Measurements from ENCODE around the gene CNTN2.
A peak's percentile ranks its signal among the peaks of the same experiment; 100 is the strongest.

Gene CNTN2

DNA sequence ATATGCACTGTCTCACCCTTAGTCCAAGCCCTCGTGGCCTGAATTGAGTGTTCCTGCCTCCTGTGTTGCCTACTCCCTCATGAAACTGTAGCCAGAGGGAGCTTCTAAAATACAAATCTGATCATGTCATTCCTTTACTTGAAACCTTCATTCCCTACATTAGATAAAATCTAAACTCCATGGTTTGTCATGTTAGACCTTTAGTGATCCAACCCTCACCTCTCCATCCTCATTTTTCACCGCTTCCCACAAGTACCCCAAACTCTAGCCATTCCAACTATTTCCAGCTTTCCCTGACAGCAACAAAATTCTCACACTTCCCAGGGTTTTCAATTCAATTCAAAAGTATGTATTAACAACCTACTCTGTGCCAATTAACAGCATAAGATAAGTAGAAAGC lies 18.3 kb upstream of the CNTN2 start:
- DNase-seq (ENCODE audit: low spot score) = no peak

DNA sequence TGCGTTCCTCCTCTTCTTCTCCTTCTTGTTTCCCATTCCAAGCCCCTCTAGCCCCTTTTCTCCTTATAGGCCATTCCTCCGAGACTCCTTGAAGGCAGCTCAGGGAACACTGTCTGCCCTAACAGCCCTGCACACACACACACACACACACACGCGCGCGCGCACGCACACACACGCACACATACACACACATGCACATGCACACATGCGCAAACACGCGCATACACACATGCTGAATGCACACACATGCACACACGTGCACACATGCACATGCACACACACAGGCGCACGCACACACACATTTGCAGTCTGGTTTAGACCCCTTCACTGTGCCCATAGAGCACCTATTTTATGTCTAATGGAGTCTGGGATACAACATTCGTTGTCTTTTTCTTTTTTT lies 17.8 kb upstream of the CNTN2 start:
- no peak for DNase-seq (ENCODE audit: low spot score)

DNA sequence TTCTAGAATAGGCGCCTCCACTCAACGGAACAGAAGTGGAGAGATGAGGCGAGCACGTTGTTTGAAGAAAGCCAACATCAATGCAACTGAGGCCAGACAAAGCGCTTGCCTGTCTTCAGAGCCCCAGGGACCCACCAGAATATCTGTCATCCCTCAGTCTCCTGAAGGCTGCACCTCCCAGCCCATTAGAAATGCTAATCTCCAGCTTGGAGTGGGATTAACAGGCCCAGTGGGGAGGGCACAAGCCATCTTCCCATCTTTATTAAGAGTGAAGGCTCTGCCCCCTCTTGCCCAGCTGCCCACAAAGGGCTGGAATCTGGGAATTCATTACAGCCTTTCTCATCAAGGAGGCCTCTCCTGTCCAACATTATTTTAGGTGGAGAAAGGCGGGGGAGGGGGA lies 16.8 kb upstream of the CNTN2 start:
- DNase-seq (ENCODE audit: low spot score) = no peak

DNA sequence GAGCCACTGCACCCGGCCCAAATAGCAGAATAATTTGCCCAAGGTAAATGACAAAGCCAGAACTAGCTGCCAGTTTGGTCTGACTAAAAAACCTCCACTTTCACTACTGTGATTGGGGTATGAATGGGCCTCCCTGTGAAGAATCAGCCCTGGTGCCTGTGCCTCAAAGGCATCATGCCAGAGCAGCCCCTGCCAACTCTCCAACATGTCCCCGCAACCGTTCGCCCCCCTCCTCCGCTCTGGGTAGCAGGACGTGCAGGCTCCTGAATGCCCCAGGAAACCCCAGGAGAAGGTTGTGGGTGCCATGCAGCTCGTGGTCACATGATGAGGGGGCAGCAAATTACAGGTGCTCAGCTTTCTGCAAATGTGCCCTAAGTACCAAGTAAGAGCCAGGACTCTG lies 14.6 kb upstream of the CNTN2 start:
- no peak for DNase-seq (ENCODE audit: low spot score)

DNA sequence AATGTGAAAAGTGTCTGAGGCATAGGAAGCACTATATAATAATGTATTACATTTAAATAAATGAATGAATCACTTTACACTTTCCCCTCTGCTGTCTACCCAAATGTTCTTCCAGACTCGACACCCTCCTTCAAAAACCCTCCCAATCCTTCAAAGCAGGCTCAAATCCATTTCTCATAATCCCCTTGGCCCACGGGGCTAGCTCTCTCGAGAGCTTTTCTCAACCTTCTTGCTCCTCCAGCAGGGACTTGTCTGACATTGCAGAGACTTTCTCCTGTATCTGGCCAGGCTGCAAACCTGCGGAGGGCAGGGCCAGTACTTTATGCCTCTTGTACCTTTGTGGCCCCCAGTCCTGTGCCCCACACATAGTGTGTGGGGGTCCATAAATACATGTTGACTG lies 14.1 kb upstream of the CNTN2 start:
- no peak for DNase-seq (ENCODE audit: low spot score)

DNA sequence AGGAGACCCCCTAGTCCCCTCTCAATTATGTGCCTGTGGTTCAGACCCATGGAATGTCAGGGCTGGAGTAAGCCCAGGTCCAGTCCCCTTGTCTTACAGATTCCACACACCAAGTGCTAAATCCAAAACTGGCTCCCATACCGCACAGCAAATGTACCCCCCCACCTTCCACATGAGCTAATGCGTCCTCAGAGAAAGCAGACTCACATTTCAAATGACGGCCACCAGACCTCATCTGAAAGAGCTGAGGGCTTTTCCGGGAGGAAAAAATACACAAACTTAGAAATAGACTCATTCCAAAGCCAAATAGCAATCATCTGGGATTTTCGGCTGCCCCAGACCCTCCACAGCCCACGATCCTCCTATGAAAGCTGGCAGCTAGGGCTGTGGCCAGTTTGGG lies 12.8 kb upstream of the CNTN2 start:
- DNase-seq (ENCODE audit: low spot score) = no peak

DNA sequence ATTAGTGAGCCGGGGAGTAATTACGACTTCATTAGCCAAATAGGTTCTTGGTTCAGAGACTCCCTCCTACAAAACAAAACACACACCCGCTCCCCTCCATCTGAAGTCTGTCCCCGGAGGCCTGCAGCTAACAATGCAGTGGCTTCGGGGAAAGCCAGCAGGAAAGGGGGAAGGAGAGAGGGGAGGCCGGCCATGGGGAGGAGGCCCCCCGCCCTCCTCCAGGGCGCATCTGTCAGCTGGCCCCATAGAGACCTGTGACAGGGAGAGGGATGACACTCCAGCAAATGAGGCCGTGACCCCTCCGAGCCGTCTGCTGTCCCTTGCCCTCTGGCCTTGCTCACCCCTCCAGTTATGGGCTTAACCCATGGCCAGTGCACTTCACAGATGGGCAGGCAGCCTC lies 12.1 kb upstream of the CNTN2 start:
- no peak for DNase-seq (ENCODE audit: low spot score)

DNA sequence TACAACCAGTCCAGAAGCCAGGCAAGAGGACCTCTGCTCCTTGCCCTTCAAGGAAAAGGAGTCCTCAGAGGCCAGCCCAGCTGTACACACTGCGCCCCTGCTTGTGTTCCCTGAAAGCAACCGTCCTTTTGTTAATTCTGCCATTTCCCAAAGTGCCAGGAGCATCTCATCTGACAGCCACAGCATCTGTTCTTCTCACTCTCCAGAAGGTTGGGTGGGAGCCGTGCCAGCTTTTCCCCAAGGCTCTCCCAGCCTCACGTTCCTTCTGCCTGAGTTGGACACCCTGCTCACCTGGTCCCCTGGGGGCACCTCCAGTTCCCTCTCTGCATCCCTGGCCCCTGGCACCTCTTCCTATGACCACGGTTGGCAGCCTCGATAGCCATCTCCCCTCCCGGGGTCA lies 10.5 kb upstream of the CNTN2 start:
- no peak for DNase-seq (ENCODE audit: low spot score)

DNA sequence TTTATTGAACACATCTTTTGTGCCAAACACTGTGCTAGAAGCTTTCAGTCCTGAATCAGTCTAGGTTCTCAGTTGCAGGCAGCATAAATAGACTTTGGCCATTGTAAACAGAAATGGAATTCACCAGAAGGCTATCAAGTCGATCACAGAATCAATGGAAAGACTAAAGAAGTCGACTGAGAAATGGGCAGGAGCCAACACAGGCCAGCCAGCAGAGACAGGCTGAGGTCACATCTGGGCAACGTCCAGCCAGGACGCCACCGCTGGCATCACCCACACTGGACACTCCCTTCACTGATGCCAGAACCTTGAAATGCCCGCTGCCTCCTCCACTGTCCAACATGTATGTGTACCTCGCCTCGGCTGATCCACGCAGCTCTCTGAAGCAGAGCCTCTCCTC lies 5.5 kb upstream of the CNTN2 start:
- peak; percentile 76 for DNase-seq (ENCODE audit: low spot score)

DNA sequence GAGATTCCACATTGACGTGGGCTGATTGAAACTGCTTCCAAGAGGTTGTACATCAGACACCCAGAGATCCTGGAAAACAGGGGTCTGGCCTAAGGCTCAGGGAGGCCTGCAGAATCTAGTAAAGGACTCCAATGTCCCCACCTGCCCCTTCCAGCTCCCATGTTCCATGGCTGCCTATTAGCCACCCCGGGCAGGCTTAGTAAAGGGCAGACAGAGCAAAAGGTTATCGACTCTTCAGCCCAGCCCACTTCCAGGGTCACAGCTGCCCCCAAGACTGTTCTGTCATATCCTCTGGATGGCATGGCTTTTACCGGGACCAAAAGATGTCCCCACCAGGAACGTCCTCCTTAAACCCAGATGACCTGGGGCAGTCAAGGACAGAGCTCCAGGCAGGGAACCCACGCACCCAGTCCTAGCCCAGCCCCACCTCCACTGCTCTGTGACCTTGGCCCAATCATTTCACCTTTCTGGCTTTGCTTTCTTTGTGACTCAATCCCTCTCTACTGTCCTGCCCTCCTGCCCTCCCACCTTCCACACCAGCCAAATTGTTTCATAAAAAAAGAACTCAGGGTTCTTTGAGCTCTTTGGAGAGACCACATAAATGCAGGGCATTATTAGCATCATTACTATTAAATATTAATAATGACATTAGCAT lies 4.8 kb upstream of the CNTN2 start:
- peak; percentile 48 for DNase-seq (ENCODE audit: low spot score)

DNA sequence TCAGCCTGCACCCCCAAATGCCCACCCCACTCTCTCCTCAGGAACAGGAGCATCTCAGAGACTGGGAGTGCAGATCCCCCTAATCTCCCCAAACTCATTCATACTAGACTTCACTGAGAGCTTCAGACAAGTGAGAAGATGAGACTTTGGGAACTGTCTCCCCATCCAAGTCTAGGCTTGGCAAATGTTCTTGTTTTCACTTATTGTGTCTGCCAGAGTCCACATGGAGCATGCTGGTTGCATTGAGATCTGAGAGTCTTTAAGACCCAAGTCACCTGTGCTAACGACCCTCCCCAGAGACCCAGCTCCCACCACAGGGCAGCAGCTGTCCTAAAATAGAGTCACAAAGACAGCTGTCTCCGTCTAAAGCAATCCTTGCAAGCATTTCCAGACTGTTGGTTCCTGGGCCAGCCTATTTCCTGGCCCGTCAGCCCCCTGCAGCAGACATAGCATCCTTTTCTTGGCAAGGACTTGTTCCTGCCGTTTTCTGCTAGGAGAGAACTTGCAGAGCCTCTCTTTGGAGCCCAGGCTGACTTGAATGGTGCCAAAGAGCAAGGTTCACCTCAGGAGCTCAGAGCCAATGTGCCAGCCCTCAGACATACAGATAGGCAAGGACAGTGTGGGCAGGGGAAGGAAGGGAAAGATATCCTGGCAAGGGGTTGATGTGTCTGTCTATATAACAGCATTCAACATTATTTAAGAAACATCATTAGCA lies 1.9 kb upstream of the CNTN2 start:
- DNase-seq (ENCODE audit: low spot score) = peak; percentile 45

DNA sequence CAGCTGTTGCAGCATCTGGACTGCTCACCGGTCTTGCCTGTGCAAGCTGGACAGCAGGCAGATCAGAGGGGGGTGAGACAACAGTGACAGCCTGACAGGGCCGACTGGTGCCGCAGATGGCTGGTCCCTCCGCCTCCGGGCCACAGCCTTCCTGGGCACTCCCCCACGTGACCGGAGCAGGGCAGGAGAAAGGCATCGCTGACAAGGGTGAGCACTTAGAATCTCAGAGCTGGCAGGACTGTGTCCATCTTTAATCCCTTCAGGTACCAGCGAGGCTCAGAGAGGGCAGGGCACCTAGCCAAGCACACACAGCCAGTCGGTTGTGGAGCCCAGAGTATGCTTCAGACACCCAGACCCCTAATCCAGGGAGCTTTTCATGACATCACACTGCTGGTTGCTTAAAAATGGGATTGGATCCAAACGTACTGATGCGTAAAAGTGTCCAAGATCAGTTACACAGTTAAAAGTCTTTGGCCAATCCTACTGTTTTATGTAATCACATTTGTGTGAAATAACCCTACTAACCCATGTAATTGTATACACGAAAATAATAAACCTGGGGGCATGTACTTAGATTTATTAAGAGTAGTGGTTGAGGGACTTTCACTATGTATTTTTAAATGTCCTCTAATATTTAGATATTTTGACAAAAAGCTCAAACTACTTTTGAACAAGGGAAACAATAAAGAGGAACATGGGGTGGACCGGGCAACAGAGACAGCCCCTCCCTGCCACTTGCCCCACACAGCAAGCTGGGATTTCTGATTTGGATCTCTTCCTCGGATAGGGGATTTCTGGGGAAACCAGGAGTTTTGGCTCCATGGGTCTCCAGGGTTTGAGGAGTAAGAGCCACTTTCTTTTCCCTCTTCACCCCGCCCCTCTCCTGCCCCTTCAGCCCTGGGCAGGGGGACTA lies 758 bp upstream of the CNTN2 start:
- peak; percentile 84 for DNase-seq (ENCODE audit: low spot score)

DNA sequence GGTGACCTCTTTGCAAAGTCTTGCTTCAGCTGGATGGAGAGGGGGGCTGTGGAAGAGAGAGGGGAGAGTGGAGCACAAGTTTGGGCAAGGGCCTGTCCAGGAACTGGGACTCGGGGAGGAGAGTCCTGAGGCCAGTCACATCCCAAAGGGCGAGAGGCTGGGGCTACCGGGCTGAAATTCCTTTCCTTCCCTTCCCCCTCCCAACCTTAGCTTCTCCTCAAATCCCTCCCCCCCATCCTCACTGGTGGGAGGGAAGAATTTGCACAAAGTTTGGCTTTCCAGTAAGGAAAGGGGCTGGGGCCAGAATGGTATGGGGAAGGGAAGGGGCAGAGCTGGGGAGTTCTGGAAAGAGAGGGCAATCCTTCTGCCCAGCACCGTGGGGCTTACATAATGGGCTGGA lies 854 bp downstream of the CNTN2 start:
- DNase-seq (ENCODE audit: low spot score) = no peak

DNA sequence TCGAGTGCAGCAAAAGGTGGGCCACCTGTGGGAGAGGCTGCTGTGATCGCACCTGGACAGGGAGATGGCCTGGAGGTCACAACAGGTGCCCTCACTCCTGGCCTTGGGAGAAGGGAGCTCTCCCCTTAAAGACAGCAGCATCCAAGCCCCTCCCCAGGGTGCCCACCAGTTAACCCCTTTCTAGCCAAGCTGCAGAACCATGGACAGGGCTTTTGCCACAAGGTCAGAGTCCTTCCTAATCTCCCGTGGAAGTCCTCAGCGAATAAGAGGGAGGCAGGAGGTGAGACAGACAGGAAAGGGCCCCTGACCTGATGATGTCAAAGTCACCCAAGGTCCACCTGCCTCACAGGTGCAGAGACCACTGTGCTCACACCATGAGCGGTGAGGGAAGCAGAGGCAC lies 1.7 kb downstream of the CNTN2 start:
- no peak for DNase-seq (ENCODE audit: low spot score)

DNA sequence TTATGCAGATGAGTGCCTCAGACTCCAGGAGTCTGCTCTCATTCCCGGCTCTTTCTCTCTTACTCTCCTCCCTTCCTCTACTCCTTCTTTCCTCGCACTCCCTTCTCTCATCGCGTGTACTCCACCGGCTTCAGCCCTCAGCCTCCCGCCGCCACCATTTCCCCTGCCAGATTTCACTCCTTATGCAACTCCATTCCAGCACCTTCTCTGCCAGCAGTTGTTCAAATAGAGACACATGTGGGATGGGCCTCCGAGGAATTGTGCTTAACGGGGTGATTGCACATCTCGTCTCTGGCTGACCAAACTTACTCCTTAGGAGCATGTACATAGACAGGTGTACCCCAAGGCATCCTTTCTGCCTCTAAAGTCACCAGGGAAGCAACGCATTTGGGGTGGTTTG lies 2.1 kb downstream of the CNTN2 start:
- DNase-seq (ENCODE audit: low spot score) = no peak

DNA sequence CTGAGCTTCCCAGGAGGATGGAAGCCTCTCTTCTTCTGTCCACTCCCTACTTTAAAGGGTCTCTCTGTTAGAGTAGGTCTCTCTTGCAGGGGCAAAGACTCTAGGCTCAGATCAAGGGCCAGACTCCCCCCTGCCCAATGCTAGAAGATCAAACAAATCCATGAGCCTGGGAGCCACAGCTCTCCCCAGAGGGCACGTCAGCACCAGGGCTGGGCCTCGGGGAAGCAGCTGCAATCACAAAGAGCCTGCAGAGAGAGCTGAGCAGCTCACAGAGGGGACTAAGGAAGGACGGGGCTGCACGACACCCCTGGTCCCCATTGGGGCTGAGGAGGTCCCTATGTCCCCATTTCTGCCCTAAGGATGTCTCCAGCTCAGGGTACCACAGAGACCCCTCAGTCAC lies 3.9 kb downstream of the CNTN2 start:
- DNase-seq (ENCODE audit: low spot score) = peak; percentile 89

DNA sequence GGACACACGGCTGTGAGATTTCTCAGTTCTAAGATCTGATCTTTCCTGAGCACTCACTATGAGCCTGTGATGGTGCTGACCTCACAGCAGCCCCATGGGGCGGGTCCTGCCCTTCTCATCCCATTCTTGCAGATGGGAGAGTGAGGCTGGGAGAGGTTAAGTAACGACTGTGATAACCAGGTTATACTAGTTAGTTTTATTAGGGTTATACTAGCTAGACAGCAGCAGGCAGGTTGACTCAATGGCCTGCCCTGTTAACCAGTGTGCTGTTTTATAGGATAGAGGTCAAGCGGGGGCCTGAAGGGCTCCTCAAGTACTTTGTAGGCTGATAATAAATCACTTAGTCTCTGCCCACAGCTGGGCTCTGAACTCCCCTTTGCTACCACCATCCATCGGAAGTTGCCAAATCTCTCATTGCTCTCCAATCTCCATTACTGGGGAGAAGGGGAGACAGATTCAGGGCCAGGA lies 4.8 kb downstream of the CNTN2 start:
- DNase-seq (ENCODE audit: low spot score) = peak; percentile 79

DNA sequence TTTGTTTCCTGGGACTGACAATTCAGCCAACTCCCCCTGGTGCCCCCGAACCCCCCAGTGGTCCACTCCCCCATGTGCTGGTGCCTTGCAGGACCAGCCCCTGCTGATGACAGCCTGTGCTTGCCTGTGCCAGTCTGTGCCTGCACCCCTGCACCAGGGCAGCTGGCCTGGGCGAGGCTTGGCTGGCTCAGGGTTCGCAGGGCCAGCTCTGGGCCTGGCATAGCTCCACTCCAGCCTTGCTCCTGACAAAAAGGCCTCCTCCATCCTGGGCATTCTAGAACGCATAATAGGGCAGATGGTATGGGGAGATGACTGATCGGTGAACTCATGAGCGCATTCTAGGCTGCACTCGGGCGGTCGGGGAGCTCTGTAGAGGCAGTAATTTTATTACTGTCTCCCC lies 5.4 kb downstream of the CNTN2 start:
- DNase-seq (ENCODE audit: low spot score) = peak; percentile 98

DNA sequence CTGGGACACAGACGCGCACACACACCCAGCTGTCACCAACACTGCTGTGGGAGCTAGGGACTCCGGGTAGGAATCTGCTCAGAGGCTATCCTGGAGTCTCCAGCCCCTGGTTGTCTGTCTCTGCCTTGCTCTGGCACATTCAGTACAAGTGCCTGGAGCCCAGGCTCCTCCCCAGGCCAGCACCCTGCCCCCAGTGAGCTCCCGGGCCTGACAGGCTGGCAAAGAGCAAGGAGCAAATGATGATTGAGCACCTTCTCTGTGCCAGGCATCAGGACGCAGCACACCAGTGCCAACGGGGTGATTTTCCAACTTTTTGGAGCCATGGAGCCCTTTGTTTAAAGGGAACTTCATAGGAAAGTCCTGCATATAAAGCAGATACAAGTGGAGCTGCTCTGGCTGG lies 6.5 kb downstream of the CNTN2 start:
- peak; percentile 79 for DNase-seq (ENCODE audit: low spot score)

DNA sequence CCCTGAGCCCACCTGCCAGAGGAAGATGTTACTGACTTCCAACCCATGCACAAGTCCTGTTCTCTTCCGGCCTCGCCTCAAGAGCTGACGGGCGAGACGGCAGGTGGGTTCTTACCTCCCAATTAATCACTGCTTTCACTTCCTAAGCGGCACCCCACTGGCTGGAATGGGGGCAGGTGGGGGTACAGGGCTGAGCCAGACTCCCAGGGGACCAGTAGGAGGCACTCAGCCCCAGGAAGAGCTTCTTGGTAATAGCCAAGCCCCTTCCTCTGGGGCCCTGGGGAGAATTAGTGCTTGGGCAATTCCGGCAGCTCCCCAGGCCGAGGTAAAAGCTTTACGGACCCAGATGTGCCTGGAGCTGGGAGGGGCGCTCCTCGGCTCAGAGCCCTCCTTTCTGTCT lies 9.7 kb downstream of the CNTN2 start:
- no peak for DNase-seq (ENCODE audit: low spot score)

DNA sequence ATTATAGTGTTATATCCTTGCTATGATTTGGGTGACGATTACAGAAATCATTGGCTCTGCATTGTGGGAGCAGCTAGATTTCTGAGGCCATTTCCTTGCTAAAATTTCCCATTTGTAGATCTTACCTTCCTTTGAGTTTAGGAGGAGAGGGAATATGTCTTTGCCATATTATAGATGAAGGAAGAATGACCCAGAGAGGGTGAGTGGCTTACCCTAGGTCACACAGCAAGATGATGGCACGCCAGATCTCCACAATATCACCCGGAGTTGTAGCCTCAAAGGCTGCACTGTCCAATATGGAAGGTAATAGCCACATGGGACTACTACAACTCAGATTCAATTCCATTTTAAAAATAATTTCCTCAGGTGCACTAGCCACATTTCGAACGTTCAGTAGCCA lies 10.3 kb downstream of the CNTN2 start:
- DNase-seq (ENCODE audit: low spot score) = no peak

DNA sequence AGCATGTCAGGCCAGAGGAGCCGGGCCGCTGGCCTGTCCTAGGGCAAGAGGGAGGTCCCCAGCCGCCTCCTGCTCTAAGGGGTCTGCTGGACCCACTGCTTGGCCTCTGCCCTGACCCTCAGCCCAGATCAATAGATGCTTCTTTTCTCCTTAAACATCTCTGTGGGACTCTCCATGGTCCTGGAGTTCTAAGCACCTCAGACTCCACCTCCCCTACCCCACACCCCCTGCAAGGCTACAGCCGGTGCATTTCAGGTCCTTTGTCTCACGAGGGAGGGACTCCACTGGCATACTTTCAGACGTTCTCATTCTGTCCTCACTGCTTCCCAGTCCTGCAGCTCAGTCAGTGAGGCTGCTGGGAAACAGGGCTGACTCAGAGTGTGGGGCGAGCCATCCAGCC lies 11.0 kb downstream of the CNTN2 start:
- no peak for DNase-seq (ENCODE audit: low spot score)

DNA sequence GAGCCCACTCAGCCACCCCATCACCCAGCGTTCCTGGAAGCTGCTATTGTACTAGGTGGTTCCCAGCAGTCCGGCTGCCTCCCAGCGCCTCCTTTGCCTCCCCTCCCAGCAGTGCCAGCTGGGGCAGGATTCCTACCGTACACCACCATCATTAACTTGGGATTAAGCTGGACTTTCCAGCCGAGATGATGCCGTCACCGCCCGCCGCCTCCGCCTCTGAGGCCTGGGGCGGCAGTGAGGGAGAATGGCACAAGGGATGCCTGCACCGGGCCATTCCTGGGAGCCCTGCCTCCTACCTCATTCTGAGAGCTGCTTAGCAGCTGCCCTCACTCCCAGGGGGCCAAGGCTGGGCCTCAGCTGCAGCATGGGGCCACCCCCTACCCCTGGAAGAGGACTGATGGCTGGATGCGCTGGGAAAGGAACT lies 13.2 kb downstream of the CNTN2 start:
- DNase-seq (ENCODE audit: low spot score) = peak; percentile 56

Data from globus pallidus (tissue), 1 donor.